Stimulated activated CD8-positive, alpha-beta memory T cell treated with anti-CD3 and anti-CD28 coated beads, Interleukin-15, amount 100 ng/mL, for 1 hour (primary cell): Measurements from ENCODE around the gene MPIG6B.
A peak's percentile ranks its signal among the peaks of the same experiment; 100 is the strongest.

Source experiments
- DNase-seq: peaks from one replicate; pipeline ENCODE4 v3.0.0-alpha.2; 2020; ENCODE audit warnings: low read depth

The MPIG6B gene

GRCh38 chr6:31737991-31738979 is 15.1 kb downstream of the MPIG6B start:
- DNase-seq: no peak

- peak; percentile 88 for DNase-seq
These were observed 16.6 kb downstream of the MPIG6B start, which contains the start of gene MSH5 for GRCh38 chr6:31739639-31740396. Gene MSH5, plus strand, starts transcription at chr6:31740005. Its CDS starts 462 bp downstream, at chr6:31740467.

GRCh38 chr6:31740397-31741223 is 17.4 kb downstream of the MPIG6B start:
- DNase-seq: no peak

GRCh38 chr6:31741815-31742214 is 18.6 kb downstream of the MPIG6B start:
- DNase-seq: no peak

GRCh38 chr6:31742894-31743293 is 19.7 kb downstream of the MPIG6B start:
- no peak for DNase-seq

GRCh38 chr6:31744422-31744821 is 21.2 kb downstream of the MPIG6B start:
- DNase-seq: no peak

GRCh38 chr6:31749301-31750036 is 26.3 kb downstream of the MPIG6B start:
- DNase-seq: no peak

- no peak for DNase-seq
These were observed 27.3 kb downstream of the MPIG6B start for GRCh38 chr6:31750411-31751022.

GRCh38 chr6:31752739-31753319 is 29.7 kb downstream of the MPIG6B start:
- no peak for DNase-seq

- DNase-seq: no peak
These were observed 35.1 kb downstream of the MPIG6B start for GRCh38 chr6:31758281-31758680.

- DNase-seq: no peak
These were observed 37.6 kb downstream of the MPIG6B start for GRCh38 chr6:31760790-31761189.

GRCh38 chr6:31761343-31761742 is 38.2 kb downstream of the MPIG6B start:
- DNase-seq: no peak

- no peak for DNase-seq
These were observed 39.2 kb downstream of the MPIG6B start, which contains the start of gene SAPCD1 for GRCh38 chr6:31762356-31762755. Gene SAPCD1, plus strand, starts transcription at chr6:31762656. Its CDS starts 399 bp downstream, at chr6:31763055.

- no peak for DNase-seq
These were observed 39.9 kb downstream of the MPIG6B start for GRCh38 chr6:31762878-31763618.

- DNase-seq: no peak
These were observed 40.4 kb downstream of the MPIG6B start for GRCh38 chr6:31763619-31763940.

- DNase-seq: no peak
These were observed 41.0 kb downstream of the MPIG6B start for GRCh38 chr6:31764198-31764597.

- DNase-seq: no peak
These were observed 42.4 kb downstream of the MPIG6B start for GRCh38 chr6:31765559-31765909.

GRCh38 chr6:31765910-31766794 is 43.0 kb downstream of the MPIG6B start:
- no peak for DNase-seq
